GM21786 (cell line): ENCODE measurements around the gene TRIM59.
"Not testable (repeated sequence)": the region's sequence is repeated elsewhere in the genome, so short reads cannot be mapped to it uniquely, and the experiment has no call there.

Experiments
- ATAC-seq: cut with Tn5 transposase; IDR thresholded peaks from one replicate; pipeline ENCODE4 v1.9.1; 2021; ENCODE audit not compliant: unreplicated experiment

The TRIM59 gene

DNA sequence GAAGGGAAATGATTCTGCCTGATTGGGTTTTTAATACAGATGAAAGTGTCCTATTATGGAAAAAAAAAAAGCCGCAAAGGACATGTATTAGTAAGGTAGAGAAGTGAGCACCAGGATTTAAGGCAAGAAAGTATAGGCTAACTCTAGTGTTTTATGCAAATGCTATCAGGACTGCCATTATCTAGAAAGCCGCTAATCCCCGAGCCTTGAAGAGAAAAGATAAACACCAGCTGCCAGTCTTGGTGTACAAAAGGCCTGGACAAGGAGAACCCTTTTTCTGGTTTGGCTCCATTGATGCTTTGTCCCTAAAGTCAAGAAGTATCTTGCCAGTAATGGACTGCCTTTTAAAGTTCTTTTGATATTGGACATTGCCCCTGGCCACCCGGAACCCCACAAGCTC, 8.6 kb upstream of the TRIM59 start:
- no peak for ATAC-seq

DNA sequence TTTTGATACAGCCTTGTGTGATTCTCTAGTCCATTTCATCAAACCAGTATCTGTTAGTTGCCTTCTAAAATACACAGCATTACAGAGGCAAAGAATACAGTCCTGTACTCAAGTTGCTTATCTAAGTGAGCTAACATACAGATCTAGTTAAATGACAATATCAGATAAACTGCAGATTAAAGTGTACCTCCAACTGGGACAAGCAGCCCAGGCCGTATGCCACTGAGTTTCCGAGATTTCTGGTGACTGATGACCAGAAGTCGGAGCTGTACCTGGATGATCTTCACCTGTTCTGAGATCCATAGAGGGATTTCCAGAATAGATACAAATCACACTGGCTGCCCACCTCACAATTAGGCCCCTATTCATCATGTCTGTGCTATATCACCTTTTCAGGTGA, 6.3 kb upstream of the TRIM59 start:
- no peak for ATAC-seq

DNA sequence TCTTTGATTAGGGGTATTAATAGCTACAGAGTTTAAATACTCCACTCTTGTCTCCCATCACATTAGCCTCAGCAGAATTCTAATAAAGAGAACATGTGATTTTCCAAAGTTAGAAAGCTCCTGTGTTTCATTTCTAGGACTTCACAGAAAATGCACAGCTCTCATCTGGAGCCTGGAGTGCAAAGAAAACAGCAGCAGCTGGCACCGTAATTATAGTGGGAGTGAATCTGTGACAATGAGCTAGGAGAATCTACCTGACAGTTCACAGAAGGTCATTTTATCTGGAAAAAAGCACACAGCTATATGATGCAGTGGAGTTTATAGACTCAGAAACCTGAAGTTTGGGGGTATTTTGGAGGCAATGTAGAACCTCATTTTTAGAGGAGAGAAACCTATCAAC, 5.4 kb upstream of the TRIM59 start:
- ATAC-seq: no peak

DNA sequence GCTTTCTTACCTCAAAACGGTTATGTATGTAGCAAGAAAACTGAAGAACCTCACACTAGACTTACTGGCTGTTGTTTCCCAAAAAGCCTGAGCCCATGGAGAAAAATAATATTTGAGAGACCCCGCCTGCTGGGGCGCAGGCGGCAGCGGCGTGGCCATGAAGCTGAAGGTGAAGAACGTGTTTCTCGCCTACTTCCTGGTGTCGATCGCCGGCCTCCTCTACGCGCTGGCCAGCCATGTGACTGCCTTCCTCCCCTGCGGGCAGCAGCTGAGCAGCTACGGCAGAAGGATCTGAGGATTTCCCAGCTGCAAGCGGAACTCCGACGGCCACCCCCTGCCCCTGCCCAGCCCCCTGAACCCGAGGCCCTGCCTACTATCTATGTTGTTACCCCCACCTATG, 2.7 kb upstream of the TRIM59 start:
- not testable (repeated sequence) for ATAC-seq

DNA sequence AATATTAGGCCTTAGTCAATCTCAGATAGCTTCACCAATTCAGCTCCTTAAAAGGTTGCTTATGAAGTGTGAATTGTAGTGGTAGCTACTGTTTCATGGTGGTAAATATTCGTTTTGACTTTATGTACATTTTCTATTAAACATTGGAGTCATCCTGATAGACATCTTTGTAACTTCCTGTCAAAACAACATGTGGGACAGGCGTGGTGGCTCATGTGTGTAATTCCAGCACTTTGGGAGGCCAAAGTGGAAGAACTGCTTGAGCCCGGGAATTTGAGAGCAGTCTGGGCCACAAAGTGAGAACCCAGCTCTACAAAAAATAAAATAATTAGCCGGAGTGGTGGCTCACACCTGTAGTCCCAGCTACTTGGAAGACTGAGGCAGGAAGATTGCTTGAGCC, 2.0 kb upstream of the TRIM59 start:
- ATAC-seq: no peak

DNA sequence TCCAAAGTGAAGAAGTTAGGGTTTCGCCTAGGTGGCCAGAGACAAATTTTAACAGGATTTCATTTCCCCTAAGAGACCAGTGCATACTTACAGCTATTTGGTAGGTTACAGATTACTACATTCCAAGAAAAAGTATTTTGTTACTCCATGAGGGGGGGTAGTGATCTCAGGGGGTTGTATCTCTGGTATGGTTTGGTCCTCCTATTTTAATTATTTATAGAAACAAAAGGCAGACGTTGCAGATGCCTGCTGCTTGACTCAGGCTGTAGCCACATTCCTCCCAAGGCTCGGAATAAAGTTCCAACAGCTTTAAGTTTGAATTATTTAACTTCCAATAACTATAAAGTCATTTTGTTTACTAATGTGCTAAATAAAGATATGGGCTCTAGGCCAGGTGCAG, 1.3 kb upstream of the TRIM59 start:
- no peak for ATAC-seq

DNA sequence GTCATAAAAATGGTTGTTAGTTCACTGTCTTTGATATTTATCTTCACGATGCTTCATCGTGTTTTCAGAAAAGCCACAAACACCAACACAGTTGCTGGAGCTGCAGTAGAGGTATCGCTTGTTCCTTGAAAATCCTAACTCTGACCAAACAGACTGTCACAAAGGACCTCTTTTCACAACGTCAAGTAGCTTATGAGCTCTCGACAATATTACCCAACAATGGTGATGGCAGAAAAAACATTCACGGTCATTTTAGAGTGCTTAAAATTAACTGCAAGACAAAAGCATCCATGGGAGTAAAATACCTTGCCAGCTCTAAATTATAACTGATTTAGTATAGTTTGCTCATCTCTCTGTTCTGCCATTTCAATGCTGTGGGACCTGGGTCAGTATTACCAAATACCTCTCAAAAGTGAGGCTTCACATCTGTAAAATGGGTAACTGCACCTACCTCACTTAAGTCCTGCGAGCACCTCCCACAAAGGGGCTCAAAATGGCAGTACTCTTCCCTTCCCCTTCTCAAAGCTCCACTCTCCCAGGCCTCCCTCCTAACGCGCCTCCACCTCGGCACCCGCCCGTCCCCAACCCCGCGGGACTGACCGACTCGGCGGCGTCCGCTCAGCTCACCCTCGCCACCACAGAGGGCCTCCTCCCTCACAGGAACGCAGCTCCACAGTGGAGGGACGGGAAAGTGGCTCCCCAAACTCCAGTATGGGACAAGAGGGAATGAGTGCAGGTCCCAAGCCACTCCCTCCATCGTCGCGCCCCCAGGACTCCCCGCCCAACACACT, 546 bp downstream of the TRIM59 start:
- ATAC-seq: peak; percentile 46

DNA sequence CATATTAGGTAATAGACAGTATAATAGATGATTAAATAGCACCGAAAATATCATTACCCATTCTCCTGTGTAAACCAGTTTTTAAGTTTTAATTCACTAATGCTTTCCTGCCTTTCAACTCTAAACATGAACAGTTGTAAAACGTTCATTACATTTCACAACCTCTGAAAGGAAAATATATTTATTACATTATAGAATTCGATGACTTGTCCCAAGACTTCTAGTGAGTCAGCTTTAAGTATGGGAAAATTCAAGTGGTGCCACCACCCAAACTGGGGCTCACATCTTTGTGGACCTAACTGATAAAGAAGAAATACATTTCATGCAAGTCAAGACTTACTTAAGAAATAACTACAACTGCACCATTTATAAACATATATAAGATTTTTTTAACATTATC, 2.0 kb downstream of the TRIM59 start:
- ATAC-seq: no peak

DNA sequence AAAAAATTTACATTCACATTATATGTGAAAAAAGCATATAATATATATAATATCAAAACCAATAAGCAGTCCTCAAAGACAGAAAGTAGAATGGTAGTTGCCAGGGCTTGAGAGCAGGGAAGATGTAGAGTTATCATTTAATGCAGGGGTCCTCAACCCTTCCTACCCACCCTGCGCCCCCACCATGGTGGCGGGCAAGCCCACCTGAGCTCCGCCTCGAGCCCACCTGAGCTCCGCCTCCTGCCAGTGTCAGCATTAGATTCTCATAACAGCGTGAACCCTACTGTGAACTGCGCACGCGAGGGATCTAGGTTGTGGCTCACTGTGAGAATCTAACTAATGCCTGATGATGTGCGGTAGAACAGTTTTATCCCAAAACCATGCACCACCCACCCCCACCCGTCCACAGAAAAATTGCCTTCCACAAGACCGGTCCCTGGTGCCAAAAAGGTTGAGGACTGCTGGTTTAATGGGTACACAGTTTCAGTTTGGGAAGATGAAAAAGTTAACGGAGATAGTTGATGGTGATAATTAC, 3.0 kb downstream of the TRIM59 start:
- no peak for ATAC-seq

DNA sequence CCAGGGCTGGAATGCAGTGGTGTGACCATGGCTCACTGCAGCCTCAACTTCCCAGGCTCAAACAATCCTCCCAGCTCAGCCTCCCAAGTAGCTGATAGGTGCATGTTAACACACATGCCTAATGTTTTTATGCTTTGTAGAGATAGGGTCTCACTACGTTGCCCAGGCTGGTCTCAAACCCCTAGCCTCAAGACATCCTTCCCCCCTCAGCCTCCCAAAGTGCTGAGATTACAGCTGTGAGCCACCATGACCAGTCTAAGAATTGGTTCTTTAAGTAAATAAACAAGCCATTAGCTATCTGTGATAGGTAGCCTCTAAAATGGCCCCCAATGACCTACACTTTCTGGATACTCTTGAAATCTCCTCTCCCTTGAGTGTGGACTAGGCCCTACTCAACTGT, 3.7 kb downstream of the TRIM59 start:
- no peak for ATAC-seq

DNA sequence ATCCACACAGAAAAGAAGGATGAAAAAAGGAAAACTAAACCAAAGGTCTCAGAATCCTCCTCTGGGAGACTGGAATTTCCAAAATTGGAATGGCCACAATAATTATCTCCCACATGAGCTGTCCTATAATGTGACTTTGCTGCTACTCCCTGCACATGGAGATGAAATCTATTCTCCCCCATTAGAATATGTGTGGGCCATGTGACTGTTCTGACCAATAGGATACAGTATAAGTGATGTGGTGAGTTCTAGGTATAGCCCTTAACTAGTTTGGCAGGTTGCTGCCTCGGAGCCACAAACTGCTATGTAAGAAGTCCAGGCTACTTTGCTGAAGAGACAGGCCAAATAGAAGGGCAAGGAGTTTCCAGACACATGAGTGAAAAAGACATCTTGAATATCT, 5.2 kb downstream of the TRIM59 start:
- no peak for ATAC-seq

DNA sequence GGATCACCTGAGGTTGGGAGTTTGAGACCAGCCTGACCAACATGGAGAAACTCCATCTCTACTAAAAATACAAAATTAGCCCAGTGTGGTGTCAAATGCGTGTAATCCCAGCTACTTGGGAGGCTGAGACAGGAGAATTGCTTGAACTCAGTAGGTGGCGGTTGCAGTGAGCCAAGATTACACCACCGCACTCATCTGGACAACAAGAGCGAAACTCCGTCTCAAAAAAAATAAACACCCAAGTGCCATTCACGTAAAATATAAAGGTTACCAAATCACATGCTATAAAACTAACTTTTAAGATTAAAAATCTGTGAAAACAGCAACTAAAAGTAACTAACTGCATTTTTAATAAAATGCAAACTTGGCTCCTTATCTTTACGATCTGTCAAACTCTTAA, 8.9 kb downstream of the TRIM59 start:
- no peak for ATAC-seq

DNA sequence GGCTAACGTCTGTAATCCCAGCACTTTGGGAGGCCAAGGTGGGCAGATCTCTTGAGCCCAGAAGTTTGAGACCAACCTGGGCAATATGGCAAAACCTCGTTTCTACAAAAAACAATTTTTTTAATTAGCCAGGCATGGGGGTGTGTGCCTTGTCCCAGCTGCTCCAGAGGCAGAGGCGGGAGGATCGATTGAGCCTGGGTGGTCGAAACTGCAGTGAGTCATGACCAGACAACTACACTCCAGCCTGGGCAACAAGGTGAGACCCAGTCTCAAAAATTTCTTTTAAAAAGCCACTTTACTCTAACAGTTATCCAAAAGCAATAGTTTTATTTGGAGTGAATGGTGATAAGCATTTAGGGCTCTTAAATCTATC, 12.5 kb downstream of the TRIM59 start:
- ATAC-seq: no peak

DNA sequence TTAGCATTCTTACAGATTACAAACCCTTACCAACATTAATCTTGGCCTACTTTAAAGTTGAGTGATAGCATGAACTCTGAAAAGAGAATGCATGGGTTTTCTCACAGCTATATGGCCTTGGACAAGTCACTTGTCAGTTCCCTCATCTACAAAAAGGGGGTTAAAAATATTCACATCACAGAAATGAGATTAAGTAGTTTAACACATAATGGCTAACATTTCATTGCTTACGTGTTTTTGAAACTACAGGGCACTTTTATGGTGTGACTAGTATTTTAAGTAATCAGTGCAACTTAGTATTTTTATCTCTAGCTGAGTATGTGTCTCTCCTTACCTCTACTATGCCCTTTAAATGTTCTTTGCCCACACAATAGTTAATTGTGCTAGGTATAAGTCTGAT, 13.8 kb downstream of the TRIM59 start:
- no peak for ATAC-seq

DNA sequence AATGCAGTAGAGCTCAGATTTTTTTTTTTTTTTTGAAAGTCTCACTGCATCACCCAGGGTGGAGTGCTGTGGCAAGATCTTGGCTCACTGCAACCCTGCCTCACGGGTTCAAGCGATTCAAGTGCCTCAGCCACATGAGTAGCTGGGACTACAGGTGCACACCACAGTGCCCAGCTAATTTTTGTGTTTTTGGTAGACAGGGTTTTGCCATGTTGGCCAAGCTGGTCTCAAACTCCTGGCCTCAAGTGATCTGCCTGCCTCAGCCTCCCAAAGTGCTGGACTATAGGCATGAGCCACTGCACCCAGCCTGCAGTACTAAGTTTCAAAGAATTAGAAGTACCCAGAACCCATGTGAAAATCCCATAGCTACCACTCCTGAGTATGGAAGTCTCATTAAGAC, 14.5 kb downstream of the TRIM59 start:
- ATAC-seq: no peak

DNA sequence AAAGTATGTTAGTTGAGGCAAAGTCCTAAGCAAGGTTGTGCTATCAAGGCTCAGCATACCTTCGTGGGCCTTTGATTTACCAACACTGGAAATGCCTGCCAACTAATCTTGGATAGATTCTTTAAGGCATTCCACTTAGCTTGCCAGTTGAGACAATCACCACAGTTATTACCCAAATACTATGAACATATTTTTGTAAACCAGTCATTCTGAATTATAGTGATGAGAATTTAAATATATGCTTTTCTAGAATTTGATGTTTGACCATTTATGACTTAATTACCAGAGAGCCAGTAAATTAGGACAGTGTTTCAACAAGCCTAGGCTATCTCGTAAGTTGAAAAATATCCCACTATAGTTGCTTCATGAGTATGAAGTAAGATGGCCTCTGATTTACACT, 15.5 kb downstream of the TRIM59 start:
- ATAC-seq: no peak

DNA sequence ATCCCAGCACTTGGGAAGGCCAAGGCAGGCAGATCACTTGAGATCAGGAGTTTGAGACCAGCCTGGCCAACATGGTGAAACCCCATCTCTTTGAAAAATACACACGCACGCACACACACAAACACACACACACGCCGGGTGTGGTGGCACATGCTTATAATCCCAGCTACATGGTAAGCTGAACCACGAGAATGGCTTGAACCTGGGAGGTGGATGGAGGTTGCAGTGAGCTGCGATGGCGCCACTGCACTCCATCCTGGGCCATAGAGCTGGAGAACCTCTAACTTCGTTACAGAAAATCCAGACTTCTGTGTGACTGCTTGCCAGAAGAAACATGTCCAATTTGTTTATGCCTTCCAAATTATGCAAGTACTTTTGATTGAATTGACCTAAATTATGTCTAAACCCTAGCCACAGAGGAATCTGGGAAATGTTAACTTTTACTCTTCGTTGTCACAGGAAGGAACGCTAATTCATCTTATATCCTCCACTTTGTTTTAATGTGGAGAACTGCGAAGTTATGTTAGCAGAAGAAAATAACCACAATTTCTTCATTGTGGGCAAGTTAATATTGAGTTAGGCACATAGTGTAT, 21.7 kb downstream of the TRIM59 start:
- ATAC-seq: no peak

DNA sequence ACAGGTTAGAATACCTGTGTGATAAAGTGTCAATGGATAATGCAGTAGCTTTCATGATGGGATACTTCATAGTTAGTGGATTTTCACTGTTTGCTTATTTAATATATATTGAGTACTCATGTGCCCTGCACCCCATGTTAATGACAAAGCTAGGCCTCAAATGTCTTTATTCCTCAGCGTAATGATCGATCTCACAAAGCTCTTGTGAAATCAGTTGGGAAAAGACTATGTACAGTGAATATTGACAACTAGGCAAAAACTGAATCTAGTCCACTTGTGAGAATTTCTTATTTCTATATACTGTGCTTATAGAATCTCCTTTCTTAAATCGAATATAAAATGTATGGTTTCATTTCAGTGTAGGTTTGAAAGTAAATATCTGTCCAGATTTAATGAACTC, 32.3 kb downstream of the TRIM59 start:
- ATAC-seq: no peak

DNA sequence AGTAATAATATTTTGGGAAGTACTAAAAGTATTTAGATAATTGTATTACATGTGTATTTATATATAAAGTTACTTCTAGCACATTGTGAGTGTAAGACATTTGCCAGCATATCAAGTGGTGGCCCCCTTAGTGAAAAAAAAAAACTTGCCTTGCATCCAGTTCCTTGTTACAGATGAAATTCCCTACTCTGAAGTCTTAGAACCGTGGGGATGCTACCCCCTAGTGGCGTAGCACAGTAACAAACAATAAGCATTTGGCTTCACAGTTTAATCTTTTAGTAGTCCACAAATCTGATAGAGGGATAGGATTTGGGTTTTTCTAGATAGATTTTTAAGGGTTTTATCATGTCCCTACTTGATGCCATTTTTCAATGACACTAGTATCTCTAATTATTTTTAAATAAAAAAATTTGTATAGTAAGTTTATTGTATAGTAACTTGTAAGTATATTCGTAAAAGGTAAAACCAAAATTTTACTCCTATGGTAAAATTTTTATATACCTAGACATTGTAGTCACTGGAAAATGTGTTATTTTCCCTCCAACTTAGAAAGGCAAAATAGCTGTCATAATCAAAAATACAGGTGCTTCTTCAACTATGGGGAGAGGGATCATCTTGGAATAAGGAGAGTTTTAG, 35.9 kb downstream of the TRIM59 start:
- peak; percentile 66 for ATAC-seq

DNA sequence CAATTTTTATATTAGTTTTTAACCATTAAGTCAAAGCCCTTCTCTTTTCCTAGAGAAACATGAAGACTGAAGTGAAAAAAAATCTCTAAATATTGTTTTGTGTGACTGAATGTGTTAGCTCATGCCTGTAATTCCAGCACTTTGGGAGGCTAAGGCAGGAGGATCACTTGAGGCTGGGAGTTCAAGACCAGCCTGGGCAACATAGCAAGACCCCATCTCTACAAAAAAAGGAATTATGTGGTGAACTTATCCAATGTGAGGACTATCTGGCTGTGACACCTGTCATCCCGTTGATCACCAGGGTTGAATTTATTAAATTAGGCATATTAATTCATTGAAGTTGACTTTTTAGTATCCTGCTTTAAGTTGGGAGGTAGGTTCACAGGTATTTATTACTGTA, 37.1 kb downstream of the TRIM59 start:
- no peak for ATAC-seq

DNA sequence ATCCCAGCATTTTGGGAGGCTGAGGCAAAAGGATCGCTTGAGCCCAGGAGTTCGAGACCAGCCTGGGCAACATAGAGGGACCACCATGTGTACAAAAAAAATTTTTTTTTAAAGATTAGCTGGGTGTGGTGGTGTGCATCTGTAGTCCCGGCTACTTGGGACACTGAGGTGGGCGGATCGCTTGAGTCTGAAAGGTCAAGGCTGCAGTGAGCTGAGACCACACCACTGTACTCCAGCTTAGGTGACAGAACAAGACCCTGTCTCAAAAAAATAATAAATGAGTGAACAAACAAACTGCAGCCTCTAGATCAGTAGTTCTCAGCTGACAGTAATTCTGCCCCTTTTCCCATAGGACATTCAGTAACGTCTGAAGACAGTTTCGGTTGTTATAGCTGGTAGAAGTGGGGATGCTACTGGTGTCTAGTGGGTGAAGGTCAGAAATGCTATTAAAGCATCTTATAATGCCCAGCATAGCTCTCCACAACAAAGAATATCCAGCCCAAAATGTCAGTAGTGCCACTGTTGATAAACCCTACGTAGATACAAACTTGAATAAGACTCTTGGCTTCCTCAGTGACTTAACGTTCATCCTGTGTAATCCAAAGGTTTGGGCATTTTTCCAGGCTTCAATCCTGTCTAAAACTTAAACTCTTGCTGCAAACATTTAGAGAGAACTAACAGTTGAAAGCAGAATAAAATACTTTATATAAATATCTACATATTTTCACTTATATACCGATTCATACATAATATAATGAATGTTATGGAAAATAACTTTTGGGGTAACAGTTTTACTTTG, 39.6 kb downstream of the TRIM59 start:
- no peak for ATAC-seq
